Tibial nerve (tissue), 4 donors: Measurements from ENCODE around the gene NUAK1. TPM values are rescaled to one million over a fixed set of nuclear protein-coding genes. Genes with fewer than 3 reads are reported as not detected.

Experiments
- DNase-seq, 2 donors: peaks; one replicate each; pipeline ENCODE4 v3.0.0-alpha.2; 2019; ENCODE audit warnings: low spot score in 2 of 2
- H3K27ac ChIP-seq, 4 donors: fragments of 200-600 bp; sonication (generic) in 3 of 4; one replicate each; pipeline ENCODE4 v1.5.1; 2017 to 2019; ENCODE audit warnings: mild to moderate bottlenecking in 1 of 4
- H3K27me3 ChIP-seq, 2 donors: fragments of 200-600 bp; sonication (generic) in 1 of 2; one replicate each; pipeline versions ENCODE4 v1.5.1 to v1.6.0; 2017 to 2019
- H3K36me3 ChIP-seq, 3 donors: fragments of 200-600 bp; sonication (generic); one replicate each; pipeline ENCODE4 v1.5.1; 2018 to 2019
- H3K4me1 ChIP-seq, 4 donors: fragments of 200-600 bp; sonication (generic) in 3 of 4; one replicate each; pipeline ENCODE4 v1.5.1; 2017 to 2019
- H3K4me3 ChIP-seq, 4 donors: fragments of 200-600 bp; sonication (generic) in 3 of 4; one replicate each; pipeline ENCODE4 v1.5.1; 2017 to 2019; ENCODE audit warnings: mild to moderate bottlenecking in 1 of 4, moderate library complexity in 1 of 4
- H3K9me3 ChIP-seq, 4 donors: fragments of 200-600 bp; sonication (generic) in 3 of 4; one replicate each; pipeline ENCODE4 v1.5.1; 2017 to 2019
- EP300 ChIP-seq, 2 donors: sonication (generic); formaldehyde crosslinking; IDR thresholded peaks; one replicate each; pipeline ENCODE4 v1.6.1; 2017; ENCODE audit warnings: antibody characterized with exemption in 2 of 2, mild to moderate bottlenecking in 1 of 2
- POLR2A ChIP-seq, 2 donors: fragments of 450-650 bp; IDR thresholded peaks; one replicate each; pipeline ENCODE4 v1.6.1; 2017; ENCODE audit warnings: antibody characterized with exemption in 2 of 2, mild to moderate bottlenecking in 2 of 2, moderate library complexity in 2 of 2
- WGBS, 2 donors: methylation state at CpG; one replicate each; pipeline ENCODE4 v1.1.5; 2018; 5-methylcytosine and 5-hydroxymethylcytosine counted together
- total RNA-seq, 4 donors: library from RNA; depleted of rRNA; stranded (reverse); fragments of >200 nt; gene quantifications; one replicate each; pipeline ENCODE4 v1.1.0, GENCODE V29; 2016
- TF ChIP-seq, protein P1 (sequence below), 5 experiments: fragments of 200-600 bp in 3 of 5; fragments of 450-650 bp in 2 of 5; sonication (generic) in 3 of 5; IDR thresholded peaks; one replicate each; pipeline ENCODE4 v1.5.1; 2016 to 2019; ENCODE audit warnings: antibody characterized with exemption in 5 of 5, mild to moderate bottlenecking in 3 of 5, moderate library complexity in 2 of 5

NUAK1 gene
- total RNA-seq, 4 donors from 2014 or later = 32.0 to 47.9 (median 33.5) TPM

- Histone ChIP-seq H3K27me3 (no peaks in the 10 kb centered on the region), H3K27ac (no peak overlapping the region), H3K4me3 (no peak overlapping the region), H3K4me1 (peaks cover 0 to 7% (median 0%) of the 10 kb centered on the region in 4 donors), H3K9me3 (no peaks in the 10 kb centered on the region), H3K36me3 (no peaks in the 10 kb centered on the region)
- no peak for TF ChIP-seq EP300 (IDR thresholded peaks at IDR 0.05)
- no peak for TF ChIP-seq POLR2A (IDR thresholded peaks at IDR 0.05)
- TF ChIP-seq, protein P1, sequence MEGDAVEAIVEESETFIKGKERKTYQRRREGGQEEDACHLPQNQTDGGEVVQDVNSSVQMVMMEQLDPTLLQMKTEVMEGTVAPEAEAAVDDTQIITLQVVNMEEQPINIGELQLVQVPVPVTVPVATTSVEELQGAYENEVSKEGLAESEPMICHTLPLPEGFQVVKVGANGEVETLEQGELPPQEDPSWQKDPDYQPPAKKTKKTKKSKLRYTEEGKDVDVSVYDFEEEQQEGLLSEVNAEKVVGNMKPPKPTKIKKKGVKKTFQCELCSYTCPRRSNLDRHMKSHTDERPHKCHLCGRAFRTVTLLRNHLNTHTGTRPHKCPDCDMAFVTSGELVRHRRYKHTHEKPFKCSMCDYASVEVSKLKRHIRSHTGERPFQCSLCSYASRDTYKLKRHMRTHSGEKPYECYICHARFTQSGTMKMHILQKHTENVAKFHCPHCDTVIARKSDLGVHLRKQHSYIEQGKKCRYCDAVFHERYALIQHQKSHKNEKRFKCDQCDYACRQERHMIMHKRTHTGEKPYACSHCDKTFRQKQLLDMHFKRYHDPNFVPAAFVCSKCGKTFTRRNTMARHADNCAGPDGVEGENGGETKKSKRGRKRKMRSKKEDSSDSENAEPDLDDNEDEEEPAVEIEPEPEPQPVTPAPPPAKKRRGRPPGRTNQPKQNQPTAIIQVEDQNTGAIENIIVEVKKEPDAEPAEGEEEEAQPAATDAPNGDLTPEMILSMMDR (IDR thresholded peaks at IDR 0.05) = no peak
- WGBS, 2 donors = 76 to 80% methylated on average over 1 of the region's 1 CpG
- no peak for DNase-seq
Measured at GRCh38 chr12:106173442-106173841, 34.7 kb upstream of the NUAK1 start.

- Histone ChIP-seq H3K27me3 (no peaks in the 10 kb centered on the region), H3K4me3 (no peak overlapping the region), H3K4me1 (no peaks in the 10 kb centered on the region), H3K9me3 (no peaks in the 10 kb centered on the region), H3K27ac (no peak overlapping the region), H3K36me3 (no peaks in the 10 kb centered on the region)
- 73 to 75% methylated on average over 4 of the region's 4 CpGs for WGBS, 2 donors
- DNase-seq = no peak
- no peak for TF ChIP-seq POLR2A (IDR thresholded peaks at IDR 0.05)
- TF ChIP-seq, protein P1 (IDR thresholded peaks at IDR 0.05) = peak in 1 of 5 experiments; percentile 33
Measured at GRCh38 chr12:106171117-106171750, 32.5 kb upstream of the NUAK1 start.

DNA sequence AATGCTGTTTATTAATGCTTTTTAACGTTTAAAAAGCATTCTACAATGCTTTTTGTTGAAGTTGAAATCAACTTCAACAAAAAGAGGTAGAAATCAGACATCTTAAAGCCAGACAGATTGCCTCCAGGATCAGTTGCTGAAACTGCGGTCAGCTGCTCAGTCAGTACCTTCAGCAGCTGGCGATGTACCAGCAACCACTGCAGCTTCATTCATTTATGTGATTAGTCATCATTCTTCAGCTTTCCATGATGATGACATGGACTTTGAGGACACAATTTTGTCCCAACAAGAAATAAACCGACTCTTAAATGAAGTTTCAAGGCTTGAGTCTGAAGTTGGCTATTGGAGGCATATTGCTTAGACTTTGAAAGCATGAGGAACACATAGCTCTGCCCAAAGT is 31.5 kb upstream of the NUAK1 start:
- Histone ChIP-seq H3K27me3 (no peaks in the 10 kb centered on the region), H3K27ac (no peak overlapping the region), H3K9me3 (no peaks in the 10 kb centered on the region), H3K36me3 (no peaks in the 10 kb centered on the region), H3K4me3 (no peak overlapping the region), H3K4me1 (no peaks in the 10 kb centered on the region)
- DNase-seq = no peak
- TF ChIP-seq EP300 (IDR thresholded peaks at IDR 0.05) = no peak
- no peak for TF ChIP-seq POLR2A (IDR thresholded peaks at IDR 0.05)
- TF ChIP-seq, protein P1 (IDR thresholded peaks at IDR 0.05) = no peak
- 57 to 70% methylated on average over 4 of the region's 4 CpGs for WGBS, 2 donors

DNA sequence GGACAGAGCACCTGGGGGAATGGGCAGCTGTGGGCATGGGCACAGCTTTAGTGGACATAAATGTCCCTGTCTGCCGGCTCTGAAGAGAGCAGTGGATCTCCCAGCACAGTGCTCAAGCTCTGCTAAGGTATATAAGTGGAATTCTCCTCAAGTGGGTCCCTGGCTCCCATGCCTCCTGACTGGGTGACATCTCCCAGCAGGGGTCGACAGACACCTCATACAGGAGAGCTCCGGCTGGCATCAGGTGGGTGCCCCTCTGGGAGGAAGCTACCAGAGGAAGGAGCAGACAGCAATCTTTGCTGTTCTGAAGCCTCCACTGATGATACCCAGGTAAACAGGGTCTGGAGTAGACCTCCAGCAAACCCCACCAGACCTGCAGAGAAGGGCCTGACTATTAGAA is 25.0 kb upstream of the NUAK1 start:
- Histone ChIP-seq H3K4me1 (no peaks in the 10 kb centered on the region), H3K27ac (no peak overlapping the region), H3K4me3 (no peak overlapping the region), H3K36me3 (no peaks in the 10 kb centered on the region), H3K9me3 (no peaks in the 10 kb centered on the region), H3K27me3 (no peaks in the 10 kb centered on the region)
- TF ChIP-seq, protein P1 (IDR thresholded peaks at IDR 0.05) = no peak
- TF ChIP-seq EP300 (IDR thresholded peaks at IDR 0.05) (no peak), POLR2A (IDR thresholded peaks at IDR 0.05) (no peak)
- no peak for DNase-seq
- WGBS, 2 donors = 79 to 97% methylated on average over 3 of the region's 3 CpGs

- Histone ChIP-seq H3K27me3 (no peaks in the 10 kb centered on the region), H3K36me3 (no peaks in the 10 kb centered on the region), H3K9me3 (no peaks in the 10 kb centered on the region), H3K4me3 (no peak overlapping the region), H3K4me1 (no peaks in the 10 kb centered on the region), H3K27ac (no peak overlapping the region)
- TF ChIP-seq, protein P1 (IDR thresholded peaks at IDR 0.05) = no peak
- no peak for TF ChIP-seq EP300 (IDR thresholded peaks at IDR 0.05)
- no peak for TF ChIP-seq POLR2A (IDR thresholded peaks at IDR 0.05)
- DNase-seq = no peak
- 83 to 89% methylated on average over 2 of the region's 2 CpGs for WGBS, 2 donors
Measured at GRCh38 chr12:106161491-106161890, 22.7 kb upstream of the NUAK1 start.
